GM12892 (cell line): ENCODE measurements around the gene TFEB.

Source experiments
- POLR2A ChIP-seq: IDR thresholded peaks from 2 replicates; pipeline ENCODE4 v1.6.1; 2011; ENCODE audit warnings: low read depth, low read length, control low read depth
- POLR2AphosphoS5 ChIP-seq: IDR thresholded peaks from 2 replicates; pipeline ENCODE4 v1.6.1; 2011; ENCODE audit warnings: low read depth, low read length, control low read depth
- TAF1 ChIP-seq: IDR thresholded peaks from 2 replicates; pipeline ENCODE4 v1.6.1; 2011; ENCODE audit warnings: low read depth, mild to moderate bottlenecking, control low read depth, low read length, borderline replicate concordance

GRCh38 chr6:41757271-41757670 lies 21.9 kb upstream of the TFEB start:
- no peak for TF ChIP-seq POLR2AphosphoS5
- no peak for TF ChIP-seq POLR2A
- no peak for TF ChIP-seq TAF1
